ENCODE data around the gene MYO5C.
A peak's percentile ranks its signal among the peaks of the same experiment; 100 is the strongest.
"Not testable (repeated sequence)": the region's sequence is repeated elsewhere in the genome, so short reads cannot be mapped to it uniquely, and the experiment has no call there.

MYO5C gene

GRCh38 chr15:52287114-52287513 lies 8.5 kb downstream of the MYO5C start:
- no peak for DNase-seq (ENCODE audit: low read depth)

GRCh38 chr15:52285941-52286340 lies 9.7 kb downstream of the MYO5C start:
- not testable (repeated sequence) for H3K4me3 ChIP-seq (ENCODE audit: low read depth, low read length); DNase-seq (ENCODE audit: low read depth)

More at GRCh38 chr15:52287114-52287513, 8.5 kb downstream of the MYO5C start:
- no peak for TF ChIP-seq MAX (IDR thresholded peaks at IDR 0.05; ENCODE audit: low read depth, low read length)
- no peak for TF ChIP-seq POLR2A (IDR thresholded peaks at IDR 0.05; ENCODE audit: extremely low read depth, insufficient read length)
- no peak for TF ChIP-seq CTCF (IDR thresholded peaks at IDR 0.05; ENCODE audit: low read depth, low read length)
- no peak for TF ChIP-seq MYC (IDR thresholded peaks at IDR 0.05; ENCODE audit: low read depth, low read length)
- no peak overlapping the region for H3K4me3 ChIP-seq (ENCODE audit: low read depth, low read length)

GRCh38 chr15:52284164-52284563 lies 11.4 kb downstream of the MYO5C start:
- DNase-seq (ENCODE audit: low read depth), result peak; percentile 15
- TF ChIP-seq MYC (IDR thresholded peaks at IDR 0.05; ENCODE audit: low read depth, low read length) (no peak), POLR2A (IDR thresholded peaks at IDR 0.05; ENCODE audit: extremely low read depth, insufficient read length) (no peak), MAX (IDR thresholded peaks at IDR 0.05; ENCODE audit: low read depth, low read length) (no peak), CTCF (IDR thresholded peaks at IDR 0.05; ENCODE audit: low read depth, low read length) (no peak)
- no peak overlapping the region for H3K4me3 ChIP-seq (ENCODE audit: low read depth, low read length)

GRCh38 chr15:52283281-52283680 lies 12.3 kb downstream of the MYO5C start:
- no peak for DNase-seq (ENCODE audit: low read depth)
- H3K4me3 ChIP-seq (ENCODE audit: low read depth, low read length), result no peak overlapping the region
- TF ChIP-seq POLR2A (IDR thresholded peaks at IDR 0.05; ENCODE audit: extremely low read depth, insufficient read length) (no peak), MYC (IDR thresholded peaks at IDR 0.05; ENCODE audit: low read depth, low read length) (no peak), MAX (IDR thresholded peaks at IDR 0.05; ENCODE audit: low read depth, low read length) (no peak), CTCF (IDR thresholded peaks at IDR 0.05; ENCODE audit: low read depth, low read length) (no peak)

- TF ChIP-seq CTCF (IDR thresholded peaks at IDR 0.05; ENCODE audit: low read depth, low read length) (no peak), POLR2A (IDR thresholded peaks at IDR 0.05; ENCODE audit: extremely low read depth, insufficient read length) (no peak), MYC (IDR thresholded peaks at IDR 0.05; ENCODE audit: low read depth, low read length) (no peak), MAX (IDR thresholded peaks at IDR 0.05; ENCODE audit: low read depth, low read length) (no peak)
- no peak for DNase-seq (ENCODE audit: low read depth)
- no peak overlapping the region for H3K4me3 ChIP-seq (ENCODE audit: low read depth, low read length)
Measured at GRCh38 chr15:52282418-52282817, 13.2 kb downstream of the MYO5C start.

GRCh38 chr15:52281085-52282035 lies 14.2 kb downstream of the MYO5C start:
- TF ChIP-seq MYC (IDR thresholded peaks at IDR 0.05; ENCODE audit: low read depth, low read length) (no peak), POLR2A (IDR thresholded peaks at IDR 0.05; ENCODE audit: extremely low read depth, insufficient read length) (no peak), CTCF (IDR thresholded peaks at IDR 0.05; ENCODE audit: low read depth, low read length) (no peak), MAX (IDR thresholded peaks at IDR 0.05; ENCODE audit: low read depth, low read length) (no peak)
- no peak overlapping the region for H3K4me3 ChIP-seq (ENCODE audit: low read depth, low read length)
- DNase-seq (ENCODE audit: low read depth), result no peak

All from NB4 (cell line).